HEK293 (cell line): ENCODE results near the gene TMEM213.

Experiments used
- CTCF ChIA-PET: fragments of 350-600 bp; formaldehyde crosslinking; extraction: SDS; loops from one replicate; lab custom pipeline; 2021; ENCODE audit warnings: antibody characterized with exemption; lab: Yijun Ruan, JAX
- POLR2A ChIA-PET: fragments of 300-600 bp; formaldehyde crosslinking; extraction: SDS; loops from one replicate; lab custom pipeline; 2020; ENCODE audit warnings: antibody characterized with exemption, inconsistent platforms; lab: Yijun Ruan, JAX
- H3K27ac ChIP-seq: fragments of 200-500 bp; sonication (Bioruptor generic); 2 replicates; pipeline ENCODE4 v1.5.1; 2014; ENCODE audit warnings: low read depth, low read length, control low read depth, inconsistent platforms; ENCODE audit errors: extremely low read depth
- H3K36me3 ChIP-seq, 2 experiments: fragments of 200-500 bp in 1 of 2; sonication (Bioruptor generic) in 1 of 2; 1 replicate in 1 of 2; 2 replicates in 1 of 2; pipeline ENCODE4 v1.5.1; 2014 to 2017; ENCODE audit warnings: inconsistent platforms in 2 of 2, low read length in 2 of 2; ENCODE audit not compliant: control insufficient read depth in 2 of 2, insufficient read depth in 1 of 2
- H3K4me1 ChIP-seq: fragments of 200-500 bp; sonication (Bioruptor generic); 2 replicates; pipeline ENCODE4 v1.5.1; 2014; ENCODE audit warnings: mild to moderate bottlenecking, low read length, inconsistent platforms; ENCODE audit not compliant: control insufficient read depth, insufficient read depth
- H3K4me3 ChIP-seq: 2 replicates; pipeline ENCODE4 v1.5.1; 2011; ENCODE audit warnings: low read depth, mild to moderate bottlenecking, control low read depth, low read length, moderate library complexity
- H3K9me3 ChIP-seq: fragments of 200-500 bp; sonication (Bioruptor generic); 2 replicates; pipeline ENCODE4 v1.5.1; 2014; ENCODE audit warnings: low read depth, low read length, inconsistent platforms; ENCODE audit not compliant: control insufficient read depth, insufficient read depth
- ATF2 ChIP-seq: fragments of 450-650 bp; formaldehyde crosslinking; IDR thresholded peaks from 2 replicates; pipeline ENCODE4 v1.5.1; 2016; ENCODE audit warnings: missing biosample characterization, missing genetic modification characterization, low read depth
- EGR2 ChIP-seq: fragments of 450-650 bp; formaldehyde crosslinking; IDR thresholded peaks from 2 replicates; pipeline ENCODE4 v1.5.1; 2016; ENCODE audit warnings: low read depth, missing biosample characterization, missing genetic modification characterization
- PRDM2 ChIP-seq: fragments of 450-650 bp; formaldehyde crosslinking; IDR thresholded peaks from 2 replicates; pipeline ENCODE4 v1.5.1; 2016; ENCODE audit warnings: missing biosample characterization, missing genetic modification characterization, borderline replicate concordance
- ZFHX2 ChIP-seq: fragments of 450-650 bp; formaldehyde crosslinking; conservative IDR thresholded peaks from 2 replicates; pipeline ENCODE4 v1.5.1; 2016; ENCODE audit warnings: missing biosample characterization, missing genetic modification characterization
- ZNF114 ChIP-seq: fragments of 450-650 bp; formaldehyde crosslinking; IDR thresholded peaks from 2 replicates; pipeline ENCODE4 v1.5.0; 2017; ENCODE audit warnings: missing biosample characterization, missing genetic modification characterization
- ZNF132 ChIP-seq: fragments of 450-650 bp; formaldehyde crosslinking; IDR thresholded peaks from 2 replicates; pipeline ENCODE4 v1.5.1; 2017; ENCODE audit warnings: missing biosample characterization, missing genetic modification characterization, borderline replicate concordance
- ZNF155 ChIP-seq: fragments of 450-650 bp; formaldehyde crosslinking; IDR thresholded peaks from 2 replicates; pipeline ENCODE4 v1.5.1; 2016; ENCODE audit warnings: missing biosample characterization, missing genetic modification characterization
- ZNF169 ChIP-seq: fragments of 450-650 bp; formaldehyde crosslinking; IDR thresholded peaks from 2 replicates; pipeline ENCODE4 v1.5.1; 2016; ENCODE audit warnings: missing biosample characterization, missing genetic modification characterization
- ZNF513 ChIP-seq: fragments of 450-650 bp; IDR thresholded peaks from 2 replicates; pipeline ENCODE4 v1.5.1; 2018; ENCODE audit warnings: missing biosample characterization, missing genetic modification characterization
- ZNF518A ChIP-seq: fragments of 450-650 bp; formaldehyde crosslinking; conservative IDR thresholded peaks from 2 replicates; pipeline ENCODE4 v1.5.1; 2016; ENCODE audit warnings: low read depth, missing biosample characterization, missing genetic modification characterization
- ZNF621 ChIP-seq: fragments of 450-650 bp; formaldehyde crosslinking; IDR thresholded peaks from 2 replicates; pipeline ENCODE4 v1.5.1; 2017; ENCODE audit warnings: missing biosample characterization, missing genetic modification characterization

Gene TMEM213

GRCh38 chr7:138750473-138750872, 47.3 kb upstream of the TMEM213 start (continued):
- TF ChIP-seq PRDM2 = no peak

- ChIA-PET CTCF (interaction anchor here (0.5 to 1.0 kb wide), 2 partner anchors 12 to 518 kb away, joined by 3 read pairs; no protein-coding TSS in a partner anchor), POLR2A (no interaction called here)
- H3K9me3 ChIP-seq = no peaks in the 10 kb centered on the region
- H3K27ac ChIP-seq = no peak overlapping the region
- H3K4me3 ChIP-seq = no peak overlapping the region
- H3K4me1 ChIP-seq = no peaks in the 10 kb centered on the region
- no peaks in the 10 kb centered on the region for H3K36me3 ChIP-seq
- peak; percentile 97 for TF ChIP-seq EGR2 (tag by site-specific recombination)
- TF ChIP-seq ZNF513 (tag by site-specific recombination) = no peak
- TF ChIP-seq ZNF114 (tag by site-specific recombination) = no peak
- no peak for TF ChIP-seq ZNF169 (tag by site-specific recombination)
- no peak for TF ChIP-seq ZNF518A (tag by site-specific recombination)
- peak; percentile 71 for TF ChIP-seq ZFHX2 (tag by site-specific recombination)
- no peak for TF ChIP-seq ZNF155 (tag by site-specific recombination)
- no peak for TF ChIP-seq ATF2 (tag by site-specific recombination)
- TF ChIP-seq ZNF621 (tag by site-specific recombination) = no peak
- no peak for TF ChIP-seq ZNF132 (tag by site-specific recombination)
Observed at GRCh38 chr7:138750901-138751464, 46.8 kb upstream of the TMEM213 start.
